ENCODE measurements around the gene LYZL4.

GRCh38 chr3:42446111-42447050, 36.0 kb upstream of the LYZL4 start:
- TF ChIP-seq MAX (IDR thresholded peaks at IDR 0.05), result no peak
- no peak for TF ChIP-seq POLR2A (IDR thresholded peaks at IDR 0.05; ENCODE audit: borderline replicate concordance, extremely low read depth, insufficient read depth, insufficient read length)
- no peak for TF ChIP-seq CTCF (IDR thresholded peaks at IDR 0.05 in 2 of 3, conservative IDR thresholded peaks at IDR 0.05 in 1 of 3; ENCODE audit: borderline replicate concordance in 1 of 3, insufficient read depth in 1 of 3, low read depth in 2 of 3, low read length in 2 of 3)
- TF ChIP-seq SIN3A (IDR thresholded peaks at IDR 0.05; ENCODE audit: low read depth), result no peak
